ENCODE measurements around the gene CATSPER1. TPM values are rescaled to one million over a fixed set of nuclear protein-coding genes. Genes with fewer than 3 reads are reported as not detected.

Gene CATSPER1
- total and polyA plus RNA-seq, 8 donors, result 0.24 to 2.6 (median 1.2) TPM; not detected in 5

DNA sequence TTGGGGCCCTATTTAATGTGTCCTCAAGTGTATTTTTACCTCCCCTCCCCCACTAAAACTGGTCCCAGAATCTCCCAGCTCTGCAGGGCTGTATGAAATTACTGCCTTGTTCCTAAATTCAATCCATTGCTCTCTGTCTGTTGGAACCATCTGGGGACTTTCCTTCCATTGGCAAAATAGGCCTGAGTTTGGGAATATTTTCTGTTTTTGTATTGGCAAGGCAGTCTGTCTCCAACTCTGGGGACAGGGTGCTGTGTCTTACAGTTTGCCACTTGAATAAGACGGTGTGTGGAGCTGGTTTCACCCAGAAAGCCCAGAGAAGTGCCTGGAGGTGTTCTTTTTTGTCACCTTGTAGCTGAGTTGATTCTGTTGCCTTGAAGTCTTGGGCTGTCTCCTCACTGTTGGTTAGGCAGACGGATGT, 45.1 kb upstream of the CATSPER1 start:
- H3K4me1 ChIP-seq, result peaks cover 14 to 46% of the 10 kb centered on the region in 2 donors
- no peaks in the 10 kb centered on the region for H3K9me3 ChIP-seq
- H3K27ac ChIP-seq, result peak overlapping the region; percentile 86 to 97
- intact Hi-C loops (cut with DNase I), result no loop called here
- no peaks in the 10 kb centered on the region for H3K27me3 ChIP-seq
- TF ChIP-seq, protein P1, sequence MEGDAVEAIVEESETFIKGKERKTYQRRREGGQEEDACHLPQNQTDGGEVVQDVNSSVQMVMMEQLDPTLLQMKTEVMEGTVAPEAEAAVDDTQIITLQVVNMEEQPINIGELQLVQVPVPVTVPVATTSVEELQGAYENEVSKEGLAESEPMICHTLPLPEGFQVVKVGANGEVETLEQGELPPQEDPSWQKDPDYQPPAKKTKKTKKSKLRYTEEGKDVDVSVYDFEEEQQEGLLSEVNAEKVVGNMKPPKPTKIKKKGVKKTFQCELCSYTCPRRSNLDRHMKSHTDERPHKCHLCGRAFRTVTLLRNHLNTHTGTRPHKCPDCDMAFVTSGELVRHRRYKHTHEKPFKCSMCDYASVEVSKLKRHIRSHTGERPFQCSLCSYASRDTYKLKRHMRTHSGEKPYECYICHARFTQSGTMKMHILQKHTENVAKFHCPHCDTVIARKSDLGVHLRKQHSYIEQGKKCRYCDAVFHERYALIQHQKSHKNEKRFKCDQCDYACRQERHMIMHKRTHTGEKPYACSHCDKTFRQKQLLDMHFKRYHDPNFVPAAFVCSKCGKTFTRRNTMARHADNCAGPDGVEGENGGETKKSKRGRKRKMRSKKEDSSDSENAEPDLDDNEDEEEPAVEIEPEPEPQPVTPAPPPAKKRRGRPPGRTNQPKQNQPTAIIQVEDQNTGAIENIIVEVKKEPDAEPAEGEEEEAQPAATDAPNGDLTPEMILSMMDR (IDR thresholded peaks at IDR 0.05), result no peak
- peak overlapping the region; percentile 86 to 94 for H3K4me3 ChIP-seq
- DNase-seq (no peak), ATAC-seq (no peak)
- peaks cover 0 to 32% of the 10 kb centered on the region in 2 donors for H3K36me3 ChIP-seq

DNA sequence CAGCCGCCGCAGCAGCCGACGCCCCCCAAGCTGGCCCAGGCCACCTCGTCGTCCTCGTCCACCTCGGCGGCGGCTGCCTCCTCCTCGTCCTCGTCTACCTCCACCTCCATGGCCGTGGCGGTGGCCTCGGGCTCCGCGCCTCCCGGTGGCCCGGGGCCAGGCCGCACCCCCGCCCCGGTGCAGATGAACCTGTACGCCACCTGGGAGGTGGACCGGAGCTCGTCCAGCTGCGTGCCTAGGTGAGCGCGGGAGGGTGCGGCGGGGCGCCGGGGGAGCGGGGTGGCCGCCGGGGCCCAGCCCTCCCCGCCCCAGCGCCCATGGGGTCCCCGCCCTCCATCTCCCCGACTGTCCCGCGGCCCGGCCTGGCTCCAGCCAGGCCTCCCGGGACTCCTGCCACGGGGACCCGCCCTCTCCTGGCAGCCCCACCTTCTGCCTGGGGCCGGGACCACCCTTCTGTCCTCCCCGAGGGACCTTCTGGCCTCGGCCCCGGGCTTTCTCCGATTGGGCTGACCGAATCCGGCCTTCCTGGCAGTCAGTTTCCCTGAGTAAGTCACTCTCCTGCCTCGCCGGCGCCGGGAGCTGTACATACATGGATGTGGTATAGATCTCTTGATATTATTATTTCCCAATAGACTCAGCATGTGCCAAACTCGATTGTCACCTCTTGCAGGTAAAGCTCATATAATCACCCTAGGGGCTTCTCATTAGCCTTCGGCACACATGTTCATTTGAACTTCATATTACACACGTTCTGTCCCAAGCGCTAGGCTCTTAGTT, 44.5 kb upstream of the CATSPER1 start:
- peak overlapping the region; percentile 86 to 97 for H3K27ac ChIP-seq
- peak overlapping the region; percentile 86 to 94 for H3K4me3 ChIP-seq
- intact Hi-C loops (cut with DNase I), result no loop called here
- H3K9me3 ChIP-seq, result no peaks in the 10 kb centered on the region
- DNase-seq (peak; percentile 20 to 89 (median 44)), ATAC-seq (peak; percentile 27)
- H3K36me3 ChIP-seq, result peaks cover 0 to 32% of the 10 kb centered on the region in 2 donors
- TF ChIP-seq, protein P1 (IDR thresholded peaks at IDR 0.05), result no peak
- peaks cover 14 to 50% of the 10 kb centered on the region in 2 donors for H3K4me1 ChIP-seq
- H3K27me3 ChIP-seq, result no peaks in the 10 kb centered on the region

DNA sequence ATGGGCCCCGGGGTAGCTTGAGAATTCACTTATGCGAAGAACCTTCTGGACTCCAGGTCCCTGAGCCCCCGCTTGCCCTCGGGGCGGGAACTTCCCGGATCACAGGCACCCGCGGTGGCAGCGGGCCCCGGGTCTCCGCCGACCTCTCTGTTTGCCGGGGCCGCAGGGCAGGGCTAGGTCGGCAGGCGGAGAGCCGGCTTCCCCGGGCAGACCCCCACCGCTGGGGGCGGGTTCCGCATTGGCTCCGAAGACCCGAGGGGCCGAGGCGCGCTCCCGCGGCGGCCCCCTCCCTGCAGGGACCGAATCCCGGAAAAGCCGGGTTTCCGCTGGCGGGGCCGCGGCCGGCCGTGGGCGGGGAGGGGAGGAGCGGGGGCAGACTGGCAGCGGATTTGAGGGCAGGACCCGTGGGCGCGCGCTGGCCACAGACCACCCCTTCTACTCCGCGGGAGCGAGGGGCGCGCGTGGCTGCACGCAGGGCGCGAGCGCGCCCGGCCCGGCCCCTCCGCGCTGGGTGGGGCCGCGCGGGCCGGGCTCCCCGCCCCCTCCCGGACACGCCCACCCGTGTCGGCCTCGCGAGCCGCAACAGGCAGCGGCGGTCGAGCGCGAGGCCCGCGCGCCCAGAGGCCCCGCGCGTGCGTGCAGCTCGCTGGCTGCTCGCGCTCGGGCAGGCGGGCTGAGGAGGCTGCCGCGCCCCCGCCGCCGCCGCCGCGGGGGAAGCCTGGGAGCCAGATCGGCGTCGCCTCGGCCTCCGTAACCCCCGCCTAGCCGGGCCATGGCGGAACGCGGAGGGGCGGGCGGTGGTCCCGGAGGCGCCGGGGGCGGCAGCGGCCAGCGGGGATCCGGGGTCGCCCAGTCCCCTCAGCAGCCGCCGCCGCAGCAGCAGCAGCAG, 43.7 kb upstream of the CATSPER1 start, which contains the start of gene PACS1:
TSS of gene PACS1 (plus strand) at position 558 of the 889 bp plus-strand sequence. CDS start at position 773, 215 bp downstream.
- Histone ChIP-seq H3K4me1 (peaks cover 14 to 50% of the 10 kb centered on the region in 2 donors), H3K36me3 (peaks cover 0 to 39% of the 10 kb centered on the region in 2 donors), H3K4me3 (peak within 1 kb of the TSS; percentile 86 to 94), H3K9me3 (no peaks in the 10 kb centered on the region), H3K27ac (peak within 1 kb of the TSS; percentile 97), H3K27me3 (no peaks in the 10 kb centered on the region)
- DNase-seq, result peak; percentile 73 to 95 (median 86)
- intact Hi-C loops (cut with DNase I), result no loop called here
- peak; percentile 77 for ATAC-seq
- TF ChIP-seq, protein P1 (IDR thresholded peaks at IDR 0.05), result no peak

DNA sequence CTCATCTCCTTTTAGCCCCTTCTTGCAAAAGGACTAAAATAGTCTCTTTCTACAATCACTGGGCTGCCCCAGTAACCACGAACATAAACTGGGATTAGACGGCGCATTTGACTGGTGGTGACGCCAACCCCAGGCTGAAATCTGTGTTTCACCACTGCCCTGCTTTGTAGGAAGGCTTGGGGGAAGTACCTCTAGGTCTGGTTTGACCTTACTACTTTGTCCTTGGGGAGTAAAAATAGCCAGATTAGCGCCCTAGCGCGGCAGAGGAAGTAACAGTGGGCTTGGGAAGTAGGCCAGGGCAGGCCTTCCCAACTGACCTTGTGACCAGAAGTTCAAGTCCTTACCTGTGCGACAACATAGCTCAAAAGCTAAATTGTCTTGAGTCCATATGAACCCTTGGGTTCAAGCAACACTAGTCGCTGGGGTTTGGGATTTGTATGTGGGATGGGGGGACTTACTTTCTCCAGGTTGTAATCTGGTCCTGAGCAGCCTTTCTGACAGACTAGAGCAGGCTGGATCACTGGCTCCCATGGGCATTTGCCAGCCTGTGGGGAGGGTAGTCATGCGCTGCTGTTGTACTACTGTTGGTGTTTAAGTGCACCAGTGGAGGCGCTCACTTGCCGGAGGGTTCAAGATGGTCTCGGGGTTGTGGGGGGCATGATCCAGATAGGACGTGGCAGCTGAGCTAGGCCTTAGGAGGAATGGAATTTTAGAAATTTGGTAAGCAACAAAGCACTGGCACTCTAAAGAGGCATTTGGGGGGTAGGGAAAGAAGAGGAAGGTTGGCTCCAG, 42.8 kb upstream of the CATSPER1 start:
- peak in 1 of 4 donors; percentile 56 for DNase-seq
- peak; percentile 30 for ATAC-seq
- Histone ChIP-seq H3K36me3 (peaks cover 0 to 47% of the 10 kb centered on the region in 2 donors), H3K27me3 (no peaks in the 10 kb centered on the region), H3K27ac (peak overlapping the region; percentile 97), H3K9me3 (no peaks in the 10 kb centered on the region), H3K4me1 (peaks cover 14 to 50% of the 10 kb centered on the region in 2 donors), H3K4me3 (peak overlapping the region; percentile 53 to 94)
- intact Hi-C loops (cut with DNase I), result no loop called here
- TF ChIP-seq, protein P1 (IDR thresholded peaks at IDR 0.05), result no peak
